ENCODE data around the gene TMEM196.

Gene TMEM196

GRCh38 chr7:19772841-19773760 lies at the start of gene TMEM196:
TSS of gene TMEM196 (minus strand) at chr7:19773617. CDS start at chr7:19772696, 921 bp downstream.
- TF ChIP-seq, protein P1, sequence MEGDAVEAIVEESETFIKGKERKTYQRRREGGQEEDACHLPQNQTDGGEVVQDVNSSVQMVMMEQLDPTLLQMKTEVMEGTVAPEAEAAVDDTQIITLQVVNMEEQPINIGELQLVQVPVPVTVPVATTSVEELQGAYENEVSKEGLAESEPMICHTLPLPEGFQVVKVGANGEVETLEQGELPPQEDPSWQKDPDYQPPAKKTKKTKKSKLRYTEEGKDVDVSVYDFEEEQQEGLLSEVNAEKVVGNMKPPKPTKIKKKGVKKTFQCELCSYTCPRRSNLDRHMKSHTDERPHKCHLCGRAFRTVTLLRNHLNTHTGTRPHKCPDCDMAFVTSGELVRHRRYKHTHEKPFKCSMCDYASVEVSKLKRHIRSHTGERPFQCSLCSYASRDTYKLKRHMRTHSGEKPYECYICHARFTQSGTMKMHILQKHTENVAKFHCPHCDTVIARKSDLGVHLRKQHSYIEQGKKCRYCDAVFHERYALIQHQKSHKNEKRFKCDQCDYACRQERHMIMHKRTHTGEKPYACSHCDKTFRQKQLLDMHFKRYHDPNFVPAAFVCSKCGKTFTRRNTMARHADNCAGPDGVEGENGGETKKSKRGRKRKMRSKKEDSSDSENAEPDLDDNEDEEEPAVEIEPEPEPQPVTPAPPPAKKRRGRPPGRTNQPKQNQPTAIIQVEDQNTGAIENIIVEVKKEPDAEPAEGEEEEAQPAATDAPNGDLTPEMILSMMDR (IDR thresholded peaks at IDR 0.05), result no peak

- TF ChIP-seq, protein P1 (IDR thresholded peaks at IDR 0.05), result no peak
Observed at GRCh38 chr7:19816128-19816527, 42.7 kb upstream of the TMEM196 start.

GRCh38 chr7:19815546-19815945 lies 42.1 kb upstream of the TMEM196 start:
- TF ChIP-seq, protein P1 (IDR thresholded peaks at IDR 0.05), result no peak

- TF ChIP-seq, protein P1 (IDR thresholded peaks at IDR 0.05), result no peak
Observed at GRCh38 chr7:19814776-19815175, 41.4 kb upstream of the TMEM196 start.

DNA sequence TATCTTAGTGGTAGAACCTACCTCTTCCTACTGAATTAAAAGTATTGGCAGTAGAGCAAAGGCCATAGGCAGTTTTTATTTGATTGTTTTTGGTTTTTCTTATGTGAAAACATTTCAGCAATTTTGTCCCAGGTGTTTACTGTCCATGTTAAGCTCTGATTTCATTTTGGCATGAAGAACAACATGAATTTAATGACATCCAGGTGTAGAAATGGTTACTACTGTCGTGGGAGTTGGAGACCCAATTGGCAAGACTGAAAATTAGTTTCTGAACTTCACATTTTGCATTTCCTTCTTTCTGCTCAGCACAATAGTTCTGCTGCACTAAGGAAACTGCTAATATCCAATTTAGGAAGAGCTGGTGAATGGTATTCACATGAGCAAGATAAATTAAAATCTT lies 38.0 kb upstream of the TMEM196 start:
- TF ChIP-seq, protein P1 (IDR thresholded peaks at IDR 0.05), result no peak

DNA sequence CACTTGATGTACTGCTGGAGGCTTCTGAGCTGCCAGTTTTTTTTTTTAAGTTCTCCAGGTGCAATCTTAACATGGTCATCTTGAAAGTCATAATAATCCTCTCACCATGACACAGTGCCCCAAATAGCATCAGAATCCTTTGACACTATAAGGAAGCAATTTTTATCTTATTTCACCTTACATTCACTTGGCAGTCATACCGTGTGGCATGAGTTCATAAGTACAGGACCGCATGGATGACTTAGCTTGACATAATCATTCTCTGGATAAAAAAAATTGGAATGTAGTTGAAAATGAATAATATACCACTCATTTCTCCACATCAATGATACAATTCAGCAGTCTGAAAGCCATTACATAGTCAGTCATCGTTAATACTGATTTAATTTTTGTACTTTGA lies 25.6 kb upstream of the TMEM196 start:
- TF ChIP-seq, protein P1 (IDR thresholded peaks at IDR 0.05), result no peak

DNA sequence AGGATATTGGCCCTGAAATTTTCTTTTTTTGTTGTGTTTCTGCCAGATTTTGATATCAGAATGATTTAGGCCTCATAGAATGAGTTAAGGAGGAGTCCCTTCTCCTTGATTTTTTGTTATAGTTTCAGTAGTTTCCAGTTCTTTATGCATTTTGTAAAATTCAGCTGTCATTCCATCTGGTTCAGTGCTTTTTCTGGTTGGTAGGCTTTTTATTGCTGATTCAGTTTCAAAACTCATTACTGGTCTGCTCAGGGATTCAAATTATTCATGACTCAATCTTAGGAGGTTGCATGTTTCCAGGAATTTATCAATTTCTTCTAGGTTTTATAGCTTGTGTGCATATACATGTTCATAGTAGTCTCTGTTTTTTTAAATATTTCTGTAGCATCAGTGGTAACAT lies 10.1 kb upstream of the TMEM196 start:
- TF ChIP-seq, protein P1 (IDR thresholded peaks at IDR 0.05), result no peak
